Measurements from ENCODE around the gene ING3.

- TF ChIP-seq, protein P1, sequence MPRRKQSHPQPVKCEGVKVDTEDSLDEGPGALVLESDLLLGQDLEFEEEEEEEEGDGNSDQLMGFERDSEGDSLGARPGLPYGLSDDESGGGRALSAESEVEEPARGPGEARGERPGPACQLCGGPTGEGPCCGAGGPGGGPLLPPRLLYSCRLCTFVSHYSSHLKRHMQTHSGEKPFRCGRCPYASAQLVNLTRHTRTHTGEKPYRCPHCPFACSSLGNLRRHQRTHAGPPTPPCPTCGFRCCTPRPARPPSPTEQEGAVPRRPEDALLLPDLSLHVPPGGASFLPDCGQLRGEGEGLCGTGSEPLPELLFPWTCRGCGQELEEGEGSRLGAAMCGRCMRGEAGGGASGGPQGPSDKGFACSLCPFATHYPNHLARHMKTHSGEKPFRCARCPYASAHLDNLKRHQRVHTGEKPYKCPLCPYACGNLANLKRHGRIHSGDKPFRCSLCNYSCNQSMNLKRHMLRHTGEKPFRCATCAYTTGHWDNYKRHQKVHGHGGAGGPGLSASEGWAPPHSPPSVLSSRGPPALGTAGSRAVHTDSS (tag by site-specific recombination; IDR thresholded peaks at IDR 0.05) = no peak
- TF ChIP-seq ZNF114 (tag by site-specific recombination; IDR thresholded peaks at IDR 0.05) (no peak), ZFP41 (tag by site-specific recombination; IDR thresholded peaks at IDR 0.05; ENCODE audit: borderline replicate concordance) (no peak), CTCF (tag by site-specific recombination; IDR thresholded peaks at IDR 0.05) (no peak), REST (tag by site-specific recombination; IDR thresholded peaks at IDR 0.05) (no peak), ZNF223 (tag by site-specific recombination; IDR thresholded peaks at IDR 0.05) (no peak), ZNF658 (tag by site-specific recombination; IDR thresholded peaks at IDR 0.05) (no peak), ZNF133 (tag by site-specific recombination; IDR thresholded peaks at IDR 0.05) (no peak), ZNF639 (tag by site-specific recombination; IDR thresholded peaks at IDR 0.05) (no peak), PATZ1 (tag by site-specific recombination; IDR thresholded peaks at IDR 0.05) (no peak), ZNF37A (tag by site-specific recombination; IDR thresholded peaks at IDR 0.05) (no peak)
These were observed 62.3 kb downstream of the ING3 start for GRCh38 chr7:121012919-121013318.
